ENCODE results near the gene ESR1. TPM values are rescaled to one million over a fixed set of nuclear protein-coding genes. Genes with fewer than 3 reads are reported as not detected.

ESR1 gene
- polyA plus RNA-seq, 3 donors = 0.12 to 0.24 (median 0.23) TPM

DNA sequence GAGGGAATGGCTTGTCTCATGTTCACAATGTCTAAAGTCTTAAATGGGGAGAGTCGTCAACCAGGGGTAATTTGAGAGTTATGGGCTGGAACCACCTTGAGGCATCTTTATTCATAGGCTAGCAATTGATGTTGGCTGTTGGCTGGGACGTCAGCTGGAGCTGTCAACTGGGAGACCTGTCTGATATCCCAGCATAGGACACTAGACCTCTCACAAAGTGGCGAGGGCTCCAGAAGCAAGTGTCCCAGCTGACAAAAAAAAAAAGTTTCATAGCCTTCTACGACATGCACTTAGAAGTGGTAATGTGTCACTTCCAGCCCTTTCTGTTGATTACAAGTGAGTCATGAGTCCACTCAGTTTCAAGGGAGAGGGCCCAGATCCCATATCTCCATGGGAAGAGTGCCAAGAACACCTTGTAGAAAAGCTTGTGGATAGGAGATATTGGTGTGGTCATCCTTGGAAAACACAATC, 278.0 kb downstream of the ESR1 start:
- H3K36me3 ChIP-seq (replicated peaks in 1 of 2; ENCODE audit: control insufficient read depth in 1 of 2, insufficient read depth in 2 of 2, low read length in 2 of 2) = no peaks in the 10 kb centered on the region
- Mint-ChIP-seq H3K9me3 (peaks cover 0 to 16% (median 2%) of the 10 kb centered on the region in 7 donors), H3K4me1 (no peaks in the 10 kb centered on the region), H3K4me3 (no peak overlapping the region), H3K27me3 (ENCODE audit: low read depth in 3 of 3) (peaks cover 0 to 2% (median 0%) of the 10 kb centered on the region in 3 donors), H3K27ac (no peak overlapping the region), H3K36me3 (no peaks in the 10 kb centered on the region)
- no peaks in the 10 kb centered on the region for H4K20me1 ChIP-seq (ENCODE audit: insufficient read depth, low read length)
- H3K4me2 ChIP-seq (replicated peaks; ENCODE audit: extremely low read depth, low read length, poor library complexity, severe bottlenecking) = no peak overlapping the region
- no peak overlapping the region for H2AFZ ChIP-seq (ENCODE audit: insufficient read depth, low read depth, low read length, poor library complexity, severe bottlenecking)
- no peak overlapping the region for H3K27ac ChIP-seq (ENCODE audit: low read depth in 1 of 2, low read length in 2 of 2)
- no peak overlapping the region for H3K4me3 ChIP-seq (replicated peaks in 1 of 3; ENCODE audit: low read depth in 2 of 3, low read length in 3 of 3)
- intact Hi-C loops (cut with micrococcal nuclease) = no loop called here
- TF ChIP-seq, protein P1, sequence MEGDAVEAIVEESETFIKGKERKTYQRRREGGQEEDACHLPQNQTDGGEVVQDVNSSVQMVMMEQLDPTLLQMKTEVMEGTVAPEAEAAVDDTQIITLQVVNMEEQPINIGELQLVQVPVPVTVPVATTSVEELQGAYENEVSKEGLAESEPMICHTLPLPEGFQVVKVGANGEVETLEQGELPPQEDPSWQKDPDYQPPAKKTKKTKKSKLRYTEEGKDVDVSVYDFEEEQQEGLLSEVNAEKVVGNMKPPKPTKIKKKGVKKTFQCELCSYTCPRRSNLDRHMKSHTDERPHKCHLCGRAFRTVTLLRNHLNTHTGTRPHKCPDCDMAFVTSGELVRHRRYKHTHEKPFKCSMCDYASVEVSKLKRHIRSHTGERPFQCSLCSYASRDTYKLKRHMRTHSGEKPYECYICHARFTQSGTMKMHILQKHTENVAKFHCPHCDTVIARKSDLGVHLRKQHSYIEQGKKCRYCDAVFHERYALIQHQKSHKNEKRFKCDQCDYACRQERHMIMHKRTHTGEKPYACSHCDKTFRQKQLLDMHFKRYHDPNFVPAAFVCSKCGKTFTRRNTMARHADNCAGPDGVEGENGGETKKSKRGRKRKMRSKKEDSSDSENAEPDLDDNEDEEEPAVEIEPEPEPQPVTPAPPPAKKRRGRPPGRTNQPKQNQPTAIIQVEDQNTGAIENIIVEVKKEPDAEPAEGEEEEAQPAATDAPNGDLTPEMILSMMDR (IDR thresholded peaks at IDR 0.05) = no peak
- no CpG with 5 or more reads among the region's 4 CpGs for WGBS (ENCODE audit: insufficient coverage)
- H3K9me3 ChIP-seq (replicated peaks in 1 of 2; ENCODE audit: control insufficient read depth in 1 of 2, insufficient read depth in 1 of 2, low read length in 2 of 2) = no peaks in the 10 kb centered on the region
- no peak for DNase-seq
- H3K4me1 ChIP-seq (ENCODE audit: control insufficient read depth in 1 of 2, insufficient read depth in 2 of 2, low read length in 2 of 2) = no peaks in the 10 kb centered on the region
- H3K9ac ChIP-seq (ENCODE audit: insufficient read depth, low read length, poor library complexity, severe bottlenecking) = no peak overlapping the region
- no peaks in the 10 kb centered on the region for H3K79me2 ChIP-seq (ENCODE audit: insufficient read depth, low read length)
- H3K27me3 ChIP-seq (ENCODE audit: control insufficient read depth in 2 of 2, insufficient read depth in 2 of 2, low read length in 2 of 2) = no peaks in the 10 kb centered on the region

DNA sequence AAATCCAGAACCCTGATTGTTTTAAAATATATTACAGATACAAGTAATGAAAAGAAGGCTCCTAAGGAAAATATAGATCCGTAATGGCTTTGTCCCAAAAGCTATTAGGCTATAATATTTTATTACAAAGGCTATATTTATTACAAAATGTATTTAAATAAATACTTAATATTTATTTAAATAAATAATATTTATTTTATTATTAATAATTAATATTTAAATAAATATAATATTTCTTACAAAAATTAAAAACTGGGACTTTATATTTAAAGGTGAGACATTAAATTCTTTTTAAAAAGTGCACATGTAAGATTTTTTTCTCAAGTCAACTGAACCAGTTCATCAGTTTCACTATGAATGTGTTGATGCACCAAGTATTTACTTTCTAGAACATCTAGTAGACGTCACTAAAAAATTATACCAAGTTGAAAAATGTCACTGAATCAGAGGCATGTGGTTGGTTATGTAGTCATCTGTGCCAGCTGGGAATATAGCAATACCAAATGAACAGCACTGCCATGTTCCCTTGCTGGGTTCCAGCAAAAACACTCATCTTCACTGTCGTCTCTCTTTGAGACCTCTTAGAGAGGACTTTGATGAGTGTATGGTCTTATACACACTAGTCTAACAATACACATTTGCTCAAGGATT, 278.9 kb downstream of the ESR1 start:
- peaks cover 0 to 2% (median 0%) of the 10 kb centered on the region in 3 donors for H3K27me3 Mint-ChIP-seq (ENCODE audit: low read depth in 3 of 3)
- no peak overlapping the region for H3K4me2 ChIP-seq (replicated peaks; ENCODE audit: extremely low read depth, low read length, poor library complexity, severe bottlenecking)
- no CpG with 5 or more reads among the region's 3 CpGs for WGBS (ENCODE audit: insufficient coverage)
- no peaks in the 10 kb centered on the region for H4K20me1 ChIP-seq (ENCODE audit: insufficient read depth, low read length)
- H3K9ac ChIP-seq (ENCODE audit: insufficient read depth, low read length, poor library complexity, severe bottlenecking) = no peak overlapping the region
- intact Hi-C loops (cut with micrococcal nuclease) = no loop called here
- H3K4me3 Mint-ChIP-seq = no peak overlapping the region
- H3K27me3 ChIP-seq (ENCODE audit: control insufficient read depth in 2 of 2, insufficient read depth in 2 of 2, low read length in 2 of 2) = no peaks in the 10 kb centered on the region
- H3K27ac Mint-ChIP-seq = no peak overlapping the region
- no peak for DNase-seq
- H2AFZ ChIP-seq (ENCODE audit: insufficient read depth, low read depth, low read length, poor library complexity, severe bottlenecking) = no peak overlapping the region
- H3K36me3 Mint-ChIP-seq = no peaks in the 10 kb centered on the region
- H3K4me1 Mint-ChIP-seq = no peaks in the 10 kb centered on the region
- no peaks in the 10 kb centered on the region for H3K79me2 ChIP-seq (ENCODE audit: insufficient read depth, low read length)
- H3K36me3 ChIP-seq (replicated peaks in 1 of 2; ENCODE audit: control insufficient read depth in 1 of 2, insufficient read depth in 2 of 2, low read length in 2 of 2) = no peaks in the 10 kb centered on the region
- peaks cover 0 to 12% (median 2%) of the 10 kb centered on the region in 7 donors for H3K9me3 Mint-ChIP-seq
- no peaks in the 10 kb centered on the region for H3K4me1 ChIP-seq (ENCODE audit: control insufficient read depth in 1 of 2, insufficient read depth in 2 of 2, low read length in 2 of 2)
- H3K27ac ChIP-seq (ENCODE audit: low read depth in 1 of 2, low read length in 2 of 2) = no peak overlapping the region
- no peaks in the 10 kb centered on the region for H3K9me3 ChIP-seq (replicated peaks in 1 of 2; ENCODE audit: control insufficient read depth in 1 of 2, insufficient read depth in 1 of 2, low read length in 2 of 2)
- TF ChIP-seq, protein P1 (IDR thresholded peaks at IDR 0.05) = no peak
- H3K4me3 ChIP-seq (replicated peaks in 1 of 3; ENCODE audit: low read depth in 2 of 3, low read length in 3 of 3) = no peak overlapping the region

Measured in CD14-positive monocyte (primary cell).